Heart left ventricle (tissue), 13 donors: ENCODE measurements around the gene CCDC9.

ENCODE experiments used
- POLR2A ChIP-seq, 2 donors: fragments of 450-650 bp; IDR thresholded peaks; one replicate each; pipeline ENCODE4 v1.6.1; 2017; ENCODE audit warnings: antibody characterized with exemption in 2 of 2, mild to moderate bottlenecking in 2 of 2, moderate library complexity in 2 of 2
- TF ChIP-seq, protein P1 (sequence below), 12 donors: fragments of 200-600 bp; sonication (generic) in 4 of 12; IDR thresholded peaks; one replicate each; pipeline versions ENCODE4 v1.5.0 to v1.8.0; 2018 to 2022; ENCODE audit warnings: antibody characterized with exemption in 12 of 12, mild to moderate bottlenecking in 5 of 12
- donor health status: ischemic (EF 13 %, LVEDD 7.1; RV severe dilation, severe dysfunction).
- donor health status: DM: no; HTN: yes; CAD: no.
- donor health status: DM: no; HTN: no; CAD: no.
- donor health status: ischemic (EF 25% LVEDD 6.9; RV normal size, moderate dysfunction).
- donor health status: ischemic (EF 25% LVEDD 5.7; RV mildly dilated, moderate dysfunction).
- donor health status: ischemic (EF 35%, LVEDD 5.7; RV mildly dilated, moderate dysfunction).
- donor health status: nonischemic (EF 11% LVEDD 7.7; RV severe dilation, severe dysfunction).
- donor health status: DM: yes; HTN: yes; CAD: no.
- donor health status: PGD.
- donor health status: ischemic (EF 29% LVEDD 5.4; RV normal size, mild dysfunction).
- donor health status: nonischemic (EF 23%, LVEDD 6.1; RV moderate dilation, normal function).

DNA sequence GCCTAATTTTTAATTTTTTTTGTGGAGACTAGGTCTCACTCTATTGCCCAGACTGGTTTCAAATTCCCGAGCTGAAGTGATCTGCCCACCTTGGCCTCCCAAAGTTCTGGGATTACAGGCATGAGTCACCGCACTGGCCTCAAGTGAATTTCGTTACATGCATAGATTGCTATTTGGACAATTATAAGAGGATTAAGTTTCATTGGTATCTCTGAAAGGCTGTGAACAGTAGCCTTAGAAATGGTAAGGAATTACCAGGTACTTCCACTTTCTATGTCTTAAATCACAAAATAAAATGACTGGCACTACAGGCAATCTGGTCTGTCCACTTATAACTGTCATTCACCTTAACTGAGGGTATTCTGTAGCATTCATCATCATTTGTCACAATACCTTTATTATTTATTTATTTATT is 2.9 kb upstream of the CCDC9 start:
- TF ChIP-seq, protein P1, sequence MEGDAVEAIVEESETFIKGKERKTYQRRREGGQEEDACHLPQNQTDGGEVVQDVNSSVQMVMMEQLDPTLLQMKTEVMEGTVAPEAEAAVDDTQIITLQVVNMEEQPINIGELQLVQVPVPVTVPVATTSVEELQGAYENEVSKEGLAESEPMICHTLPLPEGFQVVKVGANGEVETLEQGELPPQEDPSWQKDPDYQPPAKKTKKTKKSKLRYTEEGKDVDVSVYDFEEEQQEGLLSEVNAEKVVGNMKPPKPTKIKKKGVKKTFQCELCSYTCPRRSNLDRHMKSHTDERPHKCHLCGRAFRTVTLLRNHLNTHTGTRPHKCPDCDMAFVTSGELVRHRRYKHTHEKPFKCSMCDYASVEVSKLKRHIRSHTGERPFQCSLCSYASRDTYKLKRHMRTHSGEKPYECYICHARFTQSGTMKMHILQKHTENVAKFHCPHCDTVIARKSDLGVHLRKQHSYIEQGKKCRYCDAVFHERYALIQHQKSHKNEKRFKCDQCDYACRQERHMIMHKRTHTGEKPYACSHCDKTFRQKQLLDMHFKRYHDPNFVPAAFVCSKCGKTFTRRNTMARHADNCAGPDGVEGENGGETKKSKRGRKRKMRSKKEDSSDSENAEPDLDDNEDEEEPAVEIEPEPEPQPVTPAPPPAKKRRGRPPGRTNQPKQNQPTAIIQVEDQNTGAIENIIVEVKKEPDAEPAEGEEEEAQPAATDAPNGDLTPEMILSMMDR (IDR thresholded peaks at IDR 0.05) = no peak
- no peak for TF ChIP-seq POLR2A (IDR thresholded peaks at IDR 0.05)
